ENCODE results near the gene COMP.
A peak's percentile ranks its signal among the peaks of the same experiment; 100 is the strongest.
"Not testable (repeated sequence)": the region's sequence is repeated elsewhere in the genome, so short reads cannot be mapped to it uniquely, and the experiment has no call there.

The COMP gene

DNA sequence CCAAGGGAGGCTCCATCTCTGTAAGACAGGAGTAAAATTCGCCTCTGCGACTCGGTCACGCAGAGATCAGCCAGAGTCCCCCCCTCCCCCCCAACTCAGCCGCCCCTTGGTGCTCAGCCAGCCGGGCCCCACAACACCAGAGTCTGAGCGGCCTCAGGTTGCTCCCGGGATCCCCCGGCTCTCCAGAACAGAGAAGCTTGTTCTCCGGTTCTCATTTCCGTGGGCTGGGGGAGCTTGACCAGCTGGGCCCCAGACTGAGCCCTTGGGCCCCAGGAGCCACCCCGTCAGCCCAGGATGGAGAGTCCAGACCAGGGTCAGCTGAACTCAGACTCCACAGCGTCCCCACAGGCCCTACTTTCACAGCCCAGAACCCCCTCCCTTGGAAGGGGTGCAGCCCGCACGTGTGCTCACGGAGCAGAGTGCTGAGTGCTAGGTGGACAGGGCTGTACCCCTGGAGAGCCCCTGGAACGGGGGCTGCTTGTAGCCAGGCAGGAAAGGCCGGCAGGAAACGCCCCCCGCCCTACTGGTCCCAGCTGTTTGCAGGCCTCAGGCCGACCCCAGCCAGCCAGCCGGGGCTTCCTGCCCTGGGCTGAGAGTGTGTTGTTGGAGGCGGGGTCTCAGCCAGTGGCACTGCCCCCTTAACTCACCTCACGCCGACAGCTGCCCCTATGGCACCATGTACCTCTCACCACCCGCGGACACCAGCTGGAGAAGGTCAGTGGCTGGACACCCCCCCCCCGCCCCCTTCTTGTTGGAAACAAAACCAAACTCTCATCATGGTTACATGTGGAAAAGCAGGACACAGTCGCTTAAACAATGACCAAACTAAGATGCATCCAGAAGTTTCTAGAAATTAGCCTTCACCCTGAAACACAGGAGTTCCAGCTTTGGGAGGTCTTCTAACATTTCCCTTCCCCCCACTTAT is 44.4 kb downstream of the COMP start:
- peak; percentile 65 for DNase-seq

DNA sequence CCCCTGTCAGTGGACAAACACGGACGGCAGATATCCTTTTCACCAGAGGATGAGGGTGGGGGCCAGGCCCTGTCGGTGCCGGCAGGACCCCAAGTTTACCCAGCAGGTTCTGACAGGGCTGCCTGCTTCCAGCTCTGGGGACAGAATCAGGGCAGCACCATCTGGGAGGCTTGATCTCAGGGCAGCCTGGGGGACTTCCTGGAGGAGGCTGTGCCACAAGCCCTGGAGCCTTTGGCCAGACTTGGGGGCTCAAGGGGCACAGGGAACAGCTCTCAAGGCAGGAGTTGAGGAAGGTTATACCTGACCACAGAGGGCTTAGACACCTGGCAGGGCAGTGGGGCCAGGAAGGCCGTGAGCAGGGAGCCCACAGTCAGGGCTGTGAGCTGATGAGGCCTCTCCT is 45.2 kb downstream of the COMP start:
- no peak for DNase-seq

DNA sequence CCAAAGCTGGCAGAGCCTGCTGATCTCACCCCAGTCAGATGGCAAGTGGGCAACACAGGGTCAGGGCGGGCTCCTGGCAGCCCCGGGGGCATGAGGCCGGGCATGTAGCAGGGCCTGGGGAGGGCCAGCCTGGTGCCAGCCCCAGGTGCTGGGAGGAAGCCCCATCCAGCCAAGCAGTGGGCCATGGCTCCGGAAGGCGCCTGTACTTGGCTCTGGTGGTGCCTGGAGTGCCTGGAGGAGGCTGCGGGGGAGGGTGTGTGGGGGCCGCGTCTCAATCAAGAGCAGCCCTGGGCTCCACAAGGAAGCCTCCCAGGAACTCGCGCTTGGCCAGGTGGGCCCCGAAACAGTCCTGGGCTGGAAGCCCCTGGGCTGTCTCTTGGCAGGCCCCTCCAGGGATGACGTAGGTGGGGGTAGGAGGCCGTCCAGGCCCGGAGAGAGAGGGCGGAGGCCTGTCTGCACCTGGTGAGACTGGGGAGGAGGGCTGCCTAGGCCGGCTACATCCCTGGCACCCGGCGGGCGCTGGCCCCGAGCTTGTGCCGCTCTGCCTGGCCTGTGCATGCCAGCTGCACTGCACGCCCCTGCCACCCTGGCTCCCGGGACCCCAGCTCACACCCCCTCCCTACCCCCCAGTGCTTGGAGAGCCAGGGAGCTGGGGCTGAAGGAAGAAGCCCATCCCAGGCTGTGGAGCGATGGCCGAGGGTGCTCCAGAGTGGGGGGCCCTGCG is 45.9 kb downstream of the COMP start:
- DNase-seq = peak; percentile 74

DNA sequence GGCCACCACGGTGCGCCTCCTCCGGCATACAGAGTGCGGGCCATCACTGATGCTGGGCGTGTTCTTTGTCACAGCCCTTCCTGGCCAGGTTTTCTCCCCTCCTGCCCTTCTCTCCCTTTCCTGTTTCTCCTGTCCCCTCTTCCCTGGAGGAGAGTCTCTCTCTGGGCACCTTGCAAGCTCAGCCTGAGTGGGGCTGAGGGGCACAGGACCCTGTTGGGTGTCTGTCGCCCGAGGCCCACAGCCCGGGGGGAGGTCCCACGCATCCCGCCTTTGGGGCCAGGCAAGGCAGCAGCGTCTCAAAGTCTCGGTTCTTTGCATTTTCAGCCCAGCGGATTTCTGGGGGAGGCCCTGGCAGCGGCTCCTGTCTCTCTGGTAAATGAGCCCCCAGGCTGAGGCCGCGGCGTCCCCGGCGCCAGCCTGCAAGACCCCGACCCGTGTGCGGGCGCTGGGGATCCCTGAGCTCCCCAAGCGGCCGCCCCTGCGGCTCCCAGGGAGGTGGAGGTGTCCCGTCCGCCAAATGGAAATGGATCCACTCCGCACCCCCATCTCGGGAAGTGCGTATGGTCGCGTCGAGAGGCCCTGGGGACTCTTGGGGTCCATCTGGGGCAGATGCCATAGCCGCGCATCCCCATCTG is 47.2 kb downstream of the COMP start:
- DNase-seq = no peak

DNA sequence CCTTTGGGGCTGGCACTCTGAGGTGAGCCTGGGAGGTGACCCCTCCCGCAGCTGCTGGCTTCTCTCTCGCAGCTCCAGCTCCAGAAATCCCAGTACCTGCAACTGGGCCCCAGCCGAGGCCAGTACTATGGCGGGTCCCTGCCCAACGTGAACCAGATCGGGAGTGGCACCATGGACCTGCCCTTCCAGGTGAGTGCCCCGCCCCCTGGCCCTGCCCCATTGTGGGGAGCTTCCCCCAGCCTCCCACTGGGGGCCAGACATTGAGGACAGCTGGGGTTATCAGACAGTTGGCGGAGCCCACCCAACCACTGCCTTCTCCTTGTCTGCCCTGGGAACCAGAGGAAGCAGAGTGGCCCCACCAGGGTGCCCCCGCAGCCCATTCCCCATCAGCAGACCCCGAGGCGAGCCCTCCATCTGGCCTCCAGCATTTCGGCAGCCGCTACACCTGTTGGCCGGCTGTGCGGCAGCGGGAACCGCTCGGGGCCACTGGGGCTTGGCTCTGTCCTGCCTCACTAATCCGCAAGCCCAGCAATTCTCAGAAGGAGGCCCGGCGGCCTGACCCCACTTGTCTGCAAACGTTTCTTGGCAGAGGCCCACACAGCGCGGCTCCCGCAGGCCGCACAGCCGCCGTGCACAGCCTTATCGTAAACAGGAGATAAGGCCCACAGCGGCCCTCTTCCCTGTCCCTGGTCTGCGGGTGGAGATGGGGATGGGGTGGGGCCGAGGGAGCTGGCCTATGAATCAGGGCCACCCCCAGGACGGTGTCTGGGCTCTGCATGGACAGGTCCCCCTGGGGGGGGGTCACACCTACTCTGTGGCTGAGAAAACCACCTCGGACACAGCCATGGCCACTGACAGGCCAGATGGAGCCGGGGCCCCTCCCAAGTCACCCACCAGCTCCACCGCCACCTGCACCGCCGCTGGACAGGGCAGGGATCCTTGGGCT is 48.0 kb downstream of the COMP start:
- DNase-seq = peak; percentile 59

DNA sequence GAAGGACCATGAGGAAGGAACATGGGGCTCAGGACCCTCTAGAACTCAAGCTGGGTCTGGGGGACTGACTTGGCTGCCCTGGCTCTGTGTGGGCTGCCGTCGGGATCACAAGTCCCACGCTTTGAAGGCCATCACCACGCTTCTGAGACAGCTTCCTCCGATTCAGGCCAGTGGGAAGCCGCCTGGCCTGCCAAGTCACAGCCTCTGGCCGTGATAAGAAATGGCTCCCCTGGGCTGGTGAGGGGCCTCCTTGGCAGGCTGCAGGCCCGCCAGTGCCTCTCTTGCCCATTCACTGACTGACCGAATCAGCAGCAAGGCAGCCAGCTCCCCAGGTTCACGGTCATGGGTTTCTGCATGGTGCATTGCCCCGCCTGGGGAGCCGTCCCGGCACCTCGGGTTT is 48.8 kb downstream of the COMP start:
- no peak for DNase-seq

DNA sequence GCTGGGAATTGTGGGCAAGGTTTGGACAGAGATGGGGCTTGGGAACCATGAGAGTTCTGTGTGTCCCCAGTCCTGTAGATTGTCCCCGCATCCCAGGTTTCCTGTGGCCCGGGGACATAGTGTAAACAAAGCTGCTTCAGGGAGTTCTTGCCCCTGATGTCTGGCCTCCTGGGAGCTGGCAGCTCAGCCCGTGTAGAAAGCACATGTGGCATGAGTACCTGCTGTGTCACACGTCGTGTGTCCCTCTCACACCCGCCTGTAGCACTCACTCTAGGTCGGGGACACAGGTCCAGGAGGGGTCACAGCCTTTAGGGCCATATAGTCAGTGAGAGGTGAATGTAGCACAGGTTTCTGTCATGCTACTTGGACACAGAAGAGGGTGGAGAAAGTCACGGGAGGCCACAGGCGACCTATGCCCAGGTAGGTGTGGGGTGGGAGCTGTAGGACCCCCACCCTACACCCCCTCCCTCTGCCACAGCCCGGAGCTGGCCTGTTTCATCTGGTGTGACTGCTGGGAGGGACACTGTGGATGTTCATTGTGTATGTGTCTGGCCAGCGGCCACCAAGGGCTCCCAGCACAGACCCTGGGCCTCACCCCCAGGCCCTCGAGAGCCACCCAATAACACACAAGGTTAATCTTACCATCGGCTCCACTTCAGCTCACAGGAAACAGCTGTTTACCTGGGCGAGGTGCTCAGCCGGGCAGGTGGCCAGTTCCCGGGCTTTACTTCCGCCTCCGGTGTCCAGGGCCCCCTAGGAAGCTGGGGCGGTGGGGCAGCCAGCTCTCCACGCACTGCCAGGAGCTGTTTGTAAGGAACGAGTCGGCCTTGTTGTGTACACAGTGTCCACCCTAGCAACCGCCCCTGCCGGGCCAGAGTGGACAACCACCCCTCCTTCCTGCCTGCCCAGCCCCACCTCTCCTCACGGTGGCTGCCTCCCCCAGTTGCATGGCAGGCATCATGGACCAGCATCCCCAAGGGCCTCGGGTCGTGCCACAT is 49.7 kb downstream of the COMP start:
- peak; percentile 34 for DNase-seq

DNA sequence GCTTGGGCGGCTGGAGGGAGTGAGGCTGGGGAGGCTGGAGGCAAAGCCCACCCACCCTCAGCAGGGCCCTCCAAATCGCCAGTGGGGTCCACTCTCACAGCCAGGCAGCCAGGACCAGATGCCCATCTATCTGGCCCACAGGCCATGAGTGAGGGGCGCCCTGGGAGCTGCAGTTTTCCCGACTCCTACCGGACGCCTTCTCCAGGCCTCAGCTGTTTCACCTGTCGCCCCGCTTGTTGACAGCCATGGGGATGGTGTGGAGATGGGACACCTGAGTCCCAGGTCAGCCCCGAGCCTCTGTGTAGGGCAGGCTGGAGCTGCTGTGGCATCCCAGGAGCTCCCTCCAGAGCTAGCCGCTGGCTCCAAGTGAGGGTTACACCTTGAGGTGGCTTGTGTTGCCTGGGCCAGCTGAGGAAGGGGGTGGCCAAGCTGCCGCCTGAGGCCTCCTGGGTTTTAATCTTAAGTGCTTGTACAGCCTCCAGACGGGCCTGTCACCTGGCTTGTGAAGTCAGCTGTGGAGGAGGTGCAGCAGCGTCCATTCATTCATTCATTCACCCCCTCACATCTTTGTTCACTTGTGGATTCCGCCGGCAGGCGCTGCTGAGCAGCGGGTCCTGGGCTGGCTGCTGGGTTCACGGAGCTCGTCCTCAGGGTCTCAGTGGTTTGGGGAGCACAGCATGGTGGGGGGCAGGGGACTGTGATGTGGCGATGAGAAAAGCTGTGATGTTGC is 52.0 kb downstream of the COMP start:
- no peak for DNase-seq

DNA sequence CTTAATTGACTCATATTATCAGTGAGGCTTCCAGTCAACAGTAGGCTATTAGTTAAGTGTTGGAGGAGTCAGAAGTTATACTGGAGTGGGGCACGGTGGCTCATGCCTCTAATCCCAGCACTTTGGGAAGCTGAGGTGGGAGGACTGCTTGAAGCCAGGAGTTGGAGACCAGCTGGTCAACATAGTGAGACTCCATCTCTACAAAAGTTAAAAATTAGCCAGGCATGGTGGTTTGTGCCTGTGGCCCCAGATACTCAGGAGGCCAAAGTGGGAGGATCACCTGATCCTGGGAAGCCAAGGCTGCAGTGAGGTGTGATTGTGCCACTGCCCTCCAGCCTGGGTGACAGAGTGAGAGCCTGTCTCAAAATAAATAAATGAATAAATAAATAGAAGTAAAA is 53.2 kb downstream of the COMP start:
- no peak for DNase-seq

DNA sequence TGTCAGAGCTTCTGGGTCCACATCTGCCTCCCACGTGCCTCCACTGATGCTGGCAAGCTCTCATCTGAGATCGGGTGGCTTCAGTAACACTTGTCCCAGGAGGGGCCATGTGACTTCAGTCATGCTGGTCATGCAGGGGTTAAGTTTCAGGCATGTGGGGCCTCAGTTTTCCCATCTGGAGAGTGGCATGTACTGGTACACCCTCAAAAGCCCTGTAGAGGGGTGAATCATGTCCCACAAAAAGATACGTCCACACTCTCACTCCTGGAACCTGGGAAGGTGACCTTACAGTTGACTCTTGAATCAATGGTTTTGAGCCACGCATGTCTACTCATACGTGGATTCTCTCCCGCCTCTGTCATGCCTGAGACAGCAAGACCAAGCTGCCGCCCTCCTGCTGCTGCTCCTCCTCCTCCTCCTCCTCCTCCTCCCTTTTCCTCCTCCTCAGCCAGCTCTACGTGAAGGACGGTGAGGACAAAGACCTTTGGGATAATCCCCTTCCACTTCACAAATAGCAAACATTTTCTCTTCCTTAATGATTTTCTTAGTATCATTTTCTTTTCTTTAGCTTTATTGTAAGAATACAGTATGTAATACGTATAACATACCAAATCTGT is 53.7 kb downstream of the COMP start:
- no peak for DNase-seq

DNA sequence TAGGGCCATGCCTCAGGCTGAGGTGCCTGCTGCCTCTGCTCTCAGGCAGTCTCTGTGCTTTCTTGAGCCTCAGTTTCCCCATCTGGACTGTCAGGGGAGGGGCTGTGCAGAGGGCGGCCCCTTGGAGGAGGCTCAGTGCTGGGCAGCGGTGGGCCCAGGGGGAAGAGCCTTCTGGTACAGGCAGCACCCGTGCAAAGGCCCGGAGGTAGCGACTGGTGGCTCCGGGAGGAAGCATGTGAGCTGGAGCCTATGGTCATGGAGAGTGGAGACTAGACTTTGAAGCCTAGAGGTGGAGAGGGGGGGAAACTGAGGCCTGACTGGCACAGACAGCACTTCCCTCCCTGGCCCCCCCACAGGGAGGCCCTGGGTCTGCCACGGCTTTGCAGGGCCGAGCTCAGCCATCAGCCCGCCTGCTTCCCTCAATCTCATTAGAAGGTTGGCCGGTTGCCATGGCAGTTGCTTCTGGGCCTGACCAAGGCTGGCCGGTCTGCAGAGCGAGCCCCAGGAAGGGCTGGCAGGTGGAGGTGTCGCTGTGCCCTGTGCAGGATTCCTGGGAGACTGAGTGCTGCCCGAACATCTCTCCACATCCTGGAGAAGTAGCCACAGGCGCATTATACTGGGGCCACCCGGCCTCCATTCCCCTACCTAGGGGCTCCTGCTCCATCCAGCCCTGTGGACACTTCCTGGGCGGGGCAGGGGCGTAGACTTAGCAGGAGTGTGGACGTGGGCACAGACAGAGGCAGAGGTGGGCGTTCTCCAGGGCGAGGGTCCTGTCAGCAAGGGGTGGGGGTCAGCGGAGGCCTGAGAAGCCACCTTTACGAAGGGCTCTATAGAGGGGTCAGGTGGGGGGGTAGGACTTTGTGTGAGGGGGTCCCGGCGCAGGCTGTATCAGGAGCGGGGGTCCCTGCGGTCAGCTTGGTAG is 54.4 kb downstream of the COMP start:
- peak; percentile 32 for DNase-seq

DNA sequence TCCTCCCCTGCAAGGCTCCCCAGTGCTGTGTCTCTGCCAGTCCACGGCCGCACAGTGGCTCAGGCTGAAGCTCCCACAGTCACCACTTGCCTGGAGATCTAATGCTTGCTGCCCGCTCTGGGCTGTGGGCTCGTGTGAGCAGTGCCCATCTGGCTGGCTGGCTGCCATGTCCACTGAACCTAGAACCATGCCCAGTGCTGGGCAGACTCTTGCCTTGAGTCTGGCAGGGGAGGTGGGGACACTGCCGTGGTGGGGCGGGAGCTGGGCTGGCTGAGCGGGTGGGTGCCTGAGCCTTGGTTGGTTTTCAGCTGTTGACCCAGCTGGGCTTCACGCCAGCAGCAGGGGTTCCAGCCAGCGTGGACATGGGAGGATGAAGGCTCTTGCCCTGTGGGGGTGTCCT is 55.4 kb downstream of the COMP start:
- no peak for DNase-seq

DNA sequence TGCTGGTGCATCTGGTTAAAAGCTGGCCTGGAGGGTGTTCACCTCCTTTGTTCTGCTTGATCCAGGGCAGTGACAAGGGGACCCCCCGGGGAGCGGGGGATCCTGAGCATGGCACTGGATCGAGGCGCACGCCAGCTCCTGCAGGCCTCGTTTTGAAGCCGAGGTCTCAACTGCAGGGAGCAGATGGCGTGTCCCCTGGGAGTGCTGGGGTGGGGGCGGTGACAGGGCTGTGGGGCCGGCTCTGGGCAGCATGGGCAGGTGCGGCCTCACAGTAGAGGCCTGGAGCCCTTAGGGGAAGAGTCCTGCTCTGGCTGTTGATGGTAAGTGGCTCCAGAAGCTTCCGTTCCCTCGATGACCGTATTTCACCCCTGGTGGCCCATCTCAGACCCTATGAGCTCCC is 55.8 kb downstream of the COMP start:
- no peak for DNase-seq

DNA sequence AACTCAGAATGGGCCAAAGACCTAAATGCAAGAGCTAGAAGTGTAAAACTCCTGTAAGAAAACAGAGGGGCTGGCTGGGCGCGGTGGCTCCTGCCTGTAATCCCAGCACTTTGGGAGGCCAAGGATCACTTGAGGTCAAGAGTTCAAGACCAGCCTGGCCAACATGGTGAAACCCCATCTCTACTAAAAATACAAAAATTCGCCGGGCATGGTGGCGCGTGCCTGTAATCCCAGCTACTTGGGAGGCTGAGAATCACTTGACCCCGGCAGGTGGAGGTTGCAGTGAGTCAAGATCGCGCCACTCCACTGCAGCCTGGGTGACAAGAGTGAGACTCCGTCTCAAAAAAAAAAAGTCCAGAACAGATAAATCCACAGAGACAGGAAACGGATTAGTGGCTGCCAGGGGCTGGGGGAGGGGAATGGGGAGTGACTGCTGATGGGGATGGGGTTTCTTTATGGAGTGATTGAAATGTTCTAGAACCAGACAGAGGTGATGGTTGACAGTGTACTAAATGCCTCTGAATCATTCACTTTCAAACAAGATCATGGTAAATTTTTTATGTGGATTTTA is 57.3 kb downstream of the COMP start:
- not testable (repeated sequence) for DNase-seq

DNA sequence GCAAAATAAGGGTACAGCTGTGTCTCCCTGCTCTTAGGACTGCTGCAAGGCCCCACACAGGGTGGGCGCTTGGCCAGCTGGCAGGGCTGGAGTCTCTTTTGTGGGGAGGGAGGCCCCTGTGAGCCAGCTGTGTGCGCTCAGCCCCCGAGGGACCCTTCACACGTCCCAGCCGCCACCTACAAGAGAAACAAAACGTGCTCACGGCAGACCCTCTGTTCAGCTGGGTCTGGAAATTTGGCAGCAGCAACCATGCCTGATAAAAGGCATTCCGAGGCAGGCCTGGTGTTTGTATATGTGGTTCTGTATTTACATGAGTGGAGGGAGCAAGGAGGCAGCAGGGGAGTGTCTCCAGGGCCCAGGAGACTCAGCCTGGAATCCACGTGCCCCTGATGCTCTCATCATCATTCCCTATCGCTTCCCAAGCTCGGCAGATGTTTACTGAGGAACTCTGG is 57.9 kb downstream of the COMP start:
- peak; percentile 30 for DNase-seq

Measured in right kidney (tissue), 1 donor.